ENCODE results near the gene B4GALT5.

The B4GALT5 gene

GRCh38 chr20:49665796-49666195 is 47.9 kb downstream of the B4GALT5 start:
- no peak for DNase-seq (ENCODE audit: low read depth, low spot score)
- H3K4me3 ChIP-seq (ENCODE audit: low read length) = no peak overlapping the region

GRCh38 chr20:49664612-49665313 is 48.9 kb downstream of the B4GALT5 start:
- no peak for DNase-seq (ENCODE audit: low read depth, low spot score)
- H3K4me3 ChIP-seq (ENCODE audit: low read length) = no peak overlapping the region

- no peak overlapping the region for H3K4me3 ChIP-seq (ENCODE audit: low read length)
- DNase-seq (ENCODE audit: low read depth, low spot score) = no peak
Measured at GRCh38 chr20:49663112-49663511, 50.6 kb downstream of the B4GALT5 start.

GRCh38 chr20:49661560-49662329 is 51.9 kb downstream of the B4GALT5 start:
- DNase-seq (ENCODE audit: low read depth, low spot score) = peak; percentile 20
- H3K4me3 ChIP-seq (ENCODE audit: low read length) = no peak overlapping the region

- no peak for DNase-seq (ENCODE audit: low read depth, low spot score)
- H3K4me3 ChIP-seq (ENCODE audit: low read length) = no peak overlapping the region
Measured at GRCh38 chr20:49660912-49661311, 52.8 kb downstream of the B4GALT5 start.

GRCh38 chr20:49659056-49659455 is 54.6 kb downstream of the B4GALT5 start:
- H3K4me3 ChIP-seq (ENCODE audit: low read length) = no peak overlapping the region
- peak; percentile 29 for DNase-seq (ENCODE audit: low read depth, low spot score)

GRCh38 chr20:49658508-49658907 is 55.2 kb downstream of the B4GALT5 start:
- no peak overlapping the region for H3K4me3 ChIP-seq (ENCODE audit: low read length)
- no peak for DNase-seq (ENCODE audit: low read depth, low spot score)

- H3K4me3 ChIP-seq (ENCODE audit: low read length) = no peak overlapping the region
- DNase-seq (ENCODE audit: low read depth, low spot score) = no peak
Measured at GRCh38 chr20:49657118-49657901, 56.4 kb downstream of the B4GALT5 start.

- no peak for DNase-seq (ENCODE audit: low read depth, low spot score)
- H3K4me3 ChIP-seq (ENCODE audit: low read length) = no peak overlapping the region
Measured at GRCh38 chr20:49656304-49656703, 57.4 kb downstream of the B4GALT5 start.

GRCh38 chr20:49653925-49654434 is 59.7 kb downstream of the B4GALT5 start:
- H3K4me3 ChIP-seq (ENCODE audit: low read length) = no peak overlapping the region
- DNase-seq (ENCODE audit: low read depth, low spot score) = no peak

- no peak for DNase-seq (ENCODE audit: low read depth, low spot score)
- no peak overlapping the region for H3K4me3 ChIP-seq (ENCODE audit: low read length)
Measured at GRCh38 chr20:49649672-49650071, 64.0 kb downstream of the B4GALT5 start.

GRCh38 chr20:49647550-49647949 is 66.1 kb downstream of the B4GALT5 start:
- DNase-seq (ENCODE audit: low read depth, low spot score) = no peak
- no peak overlapping the region for H3K4me3 ChIP-seq (ENCODE audit: low read length)

GRCh38 chr20:49646528-49646927 is 67.2 kb downstream of the B4GALT5 start:
- no peak for DNase-seq (ENCODE audit: low read depth, low spot score)
- no peak overlapping the region for H3K4me3 ChIP-seq (ENCODE audit: low read length)

GRCh38 chr20:49646126-49646525 is 67.6 kb downstream of the B4GALT5 start:
- H3K4me3 ChIP-seq (ENCODE audit: low read length) = no peak overlapping the region
- no peak for DNase-seq (ENCODE audit: low read depth, low spot score)

- H3K4me3 ChIP-seq (ENCODE audit: low read length) = no peak overlapping the region
- DNase-seq (ENCODE audit: low read depth, low spot score) = no peak
Measured at GRCh38 chr20:49644980-49645565, 68.6 kb downstream of the B4GALT5 start.

GRCh38 chr20:49642816-49643215 is 70.9 kb downstream of the B4GALT5 start:
- H3K4me3 ChIP-seq (ENCODE audit: low read length) = no peak overlapping the region
- DNase-seq (ENCODE audit: low read depth, low spot score) = no peak

GRCh38 chr20:49641683-49642656 is 71.7 kb downstream of the B4GALT5 start:
- DNase-seq (ENCODE audit: low read depth, low spot score) = peak; percentile 73
- H3K4me3 ChIP-seq (ENCODE audit: low read length) = no peak overlapping the region

GRCh38 chr20:49637046-49637637 is 76.5 kb downstream of the B4GALT5 start:
- DNase-seq (ENCODE audit: low read depth, low spot score) = no peak
- no peak overlapping the region for H3K4me3 ChIP-seq (ENCODE audit: low read length)

Measured in Jurkat, Clone E6-1 (cell line).